HTERT RPE-1 (cell line): Measurements from ENCODE around the gene IL26.
"Not testable (repeated sequence)": the region's sequence is repeated elsewhere in the genome, so short reads cannot be mapped to it uniquely, and the experiment has no call there.

ENCODE experiments used
- in situ Hi-C: fragments of 300-500 bp; cut with MboI; formaldehyde crosslinking; loops from 4 replicates; pipeline ENCODE4 v1.14.3; 2020; ENCODE audit warnings: low sequenced_read_pairs

IL26 gene

GRCh38 chr12:68203460-68203875, 22.1 kb downstream of the IL26 start:
- in situ Hi-C loops, result no loop called here

GRCh38 chr12:68200854-68201253, 24.8 kb downstream of the IL26 start:
- in situ Hi-C loops, result no loop called here

GRCh38 chr12:68199127-68199526, 26.5 kb downstream of the IL26 start:
- in situ Hi-C loops, result no loop called here

GRCh38 chr12:68198507-68199086, 27.0 kb downstream of the IL26 start:
- in situ Hi-C loops, result no loop called here

GRCh38 chr12:68190301-68190700, 35.3 kb downstream of the IL26 start:
- in situ Hi-C loops, result no loop called here

GRCh38 chr12:68189821-68190242, 35.8 kb downstream of the IL26 start:
- in situ Hi-C loops, result no loop called here

GRCh38 chr12:68185598-68185997, 40.0 kb downstream of the IL26 start:
- in situ Hi-C loops, result no loop called here

- in situ Hi-C loops, result no loop called here
Observed at GRCh38 chr12:68180792-68181744, 44.5 kb downstream of the IL26 start.

- in situ Hi-C loops, result no loop called here
Observed at GRCh38 chr12:68178774-68179439, 46.7 kb downstream of the IL26 start.

GRCh38 chr12:68178184-68178583, 47.4 kb downstream of the IL26 start:
- in situ Hi-C loops, result no loop called here

- in situ Hi-C loops, result no loop called here
Observed at GRCh38 chr12:68177562-68177961, 48.0 kb downstream of the IL26 start.

- in situ Hi-C loops, result no loop called here
Observed at GRCh38 chr12:68176257-68176656, 49.4 kb downstream of the IL26 start.

GRCh38 chr12:68175557-68176061, 50.0 kb downstream of the IL26 start:
- in situ Hi-C loops, result no loop called here

GRCh38 chr12:68174761-68175160, 50.8 kb downstream of the IL26 start:
- in situ Hi-C loops, result not testable (repeated sequence)

GRCh38 chr12:68173792-68174191, 51.8 kb downstream of the IL26 start:
- in situ Hi-C loops, result no loop called here

- in situ Hi-C loops, result no loop called here
Observed at GRCh38 chr12:68170726-68171125, 54.9 kb downstream of the IL26 start.

GRCh38 chr12:68169213-68169889, 56.3 kb downstream of the IL26 start:
- in situ Hi-C loops, result no loop called here

GRCh38 chr12:68166317-68166831, 59.2 kb downstream of the IL26 start:
- in situ Hi-C loops, result no loop called here

GRCh38 chr12:68163560-68164081, 62.0 kb downstream of the IL26 start:
- in situ Hi-C loops, result no loop called here

GRCh38 chr12:68162374-68162773, 63.2 kb downstream of the IL26 start:
- in situ Hi-C loops, result no loop called here
